Effector memory CD8-positive, alpha-beta T cell (primary cell): Measurements from ENCODE around the gene PRH1.

Source experiments
- ATAC-seq: fragments of 150-1000 bp; cut with Tn5 transposase; replicated peaks from 2 replicates; pipeline ENCODE4 v1.10.0; 2021; ENCODE audit warnings: mild to moderate bottlenecking, moderate library complexity
- DNase-seq, 3 experiments: peaks; one replicate each; pipeline ENCODE4 v3.0.0; 2021
- H3K27ac Mint-ChIP-seq, 2 donors: one replicate each; pipeline ENCODE4 v1.8.0; 2022; ENCODE audit warnings: mild to moderate bottlenecking in 2 of 2, mixed read lengths in 2 of 2, moderate library complexity in 2 of 2
- H3K27me3 Mint-ChIP-seq, 2 donors: one replicate each; pipeline ENCODE4 v1.8.0; 2022; ENCODE audit warnings: mixed read lengths in 2 of 2
- H3K36me3 Mint-ChIP-seq: one replicate; pipeline ENCODE4 v1.8.0; 2022; ENCODE audit warnings: mild to moderate bottlenecking, moderate library complexity, mixed read lengths; ENCODE audit not compliant: insufficient read depth
- H3K4me1 Mint-ChIP-seq, 2 donors: one replicate each; pipeline ENCODE4 v1.8.0; 2022; ENCODE audit warnings: low read depth in 2 of 2, mixed read lengths in 2 of 2
- H3K4me3 Mint-ChIP-seq, 2 donors: one replicate each; pipeline ENCODE4 v1.8.0; 2022; ENCODE audit warnings: mild to moderate bottlenecking in 2 of 2, mixed read lengths in 2 of 2, moderate library complexity in 2 of 2
- H3K9me3 Mint-ChIP-seq, 2 donors: one replicate each; pipeline ENCODE4 v1.8.0; 2022; ENCODE audit warnings: mixed read lengths in 2 of 2

Gene PRH1

GRCh38 chr12:10867381-10867780 lies 16.7 kb downstream of the PRH1 start:
- Mint-ChIP-seq H3K36me3 (no peaks in the 10 kb centered on the region), H3K27me3 (no peaks in the 10 kb centered on the region), H3K9me3 (peaks cover 3 to 6% of the 10 kb centered on the region in 2 donors), H3K27ac (no peak overlapping the region), H3K4me3 (no peak overlapping the region), H3K4me1 (no peaks in the 10 kb centered on the region)
- ATAC-seq: no peak
- DNase-seq: no peak

GRCh38 chr12:10863512-10864218 lies 20.4 kb downstream of the PRH1 start:
- Mint-ChIP-seq H3K36me3 (peaks cover 4% of the 10 kb centered on the region), H3K9me3 (peaks cover 3 to 19% of the 10 kb centered on the region in 2 donors), H3K27ac (no peak overlapping the region), H3K4me1 (no peaks in the 10 kb centered on the region), H3K27me3 (no peaks in the 10 kb centered on the region), H3K4me3 (no peak overlapping the region)
- ATAC-seq: no peak
- no peak for DNase-seq

- no peaks in the 10 kb centered on the region for H3K4me1 Mint-ChIP-seq
- peaks cover 4% of the 10 kb centered on the region for H3K36me3 Mint-ChIP-seq
- no peaks in the 10 kb centered on the region for H3K27me3 Mint-ChIP-seq
- no peak for ATAC-seq
- H3K27ac Mint-ChIP-seq: no peak overlapping the region
- H3K9me3 Mint-ChIP-seq: peaks cover 8 to 33% of the 10 kb centered on the region in 2 donors
- no peak for DNase-seq
- H3K4me3 Mint-ChIP-seq: no peak overlapping the region
These were observed 22.7 kb downstream of the PRH1 start for GRCh38 chr12:10861366-10861765.

GRCh38 chr12:10855807-10856206 lies 28.2 kb downstream of the PRH1 start:
- no peak overlapping the region for H3K27ac Mint-ChIP-seq
- ATAC-seq (no peak), DNase-seq (no peak)
- H3K4me3 Mint-ChIP-seq: no peak overlapping the region
- peaks cover 5 to 21% of the 10 kb centered on the region in 2 donors for H3K9me3 Mint-ChIP-seq
- H3K4me1 Mint-ChIP-seq: peaks cover 23 to 30% of the 10 kb centered on the region in 2 donors
- H3K36me3 Mint-ChIP-seq: peaks cover 4% of the 10 kb centered on the region
- no peaks in the 10 kb centered on the region for H3K27me3 Mint-ChIP-seq

GRCh38 chr12:10853776-10854175 lies 30.3 kb downstream of the PRH1 start:
- no peaks in the 10 kb centered on the region for H3K27me3 Mint-ChIP-seq
- ATAC-seq (no peak), DNase-seq (no peak)
- no peak overlapping the region for H3K27ac Mint-ChIP-seq
- peaks cover 3% of the 10 kb centered on the region for H3K36me3 Mint-ChIP-seq
- H3K4me3 Mint-ChIP-seq: no peak overlapping the region
- H3K9me3 Mint-ChIP-seq: peaks cover 5 to 15% of the 10 kb centered on the region in 2 donors
- peaks cover 40 to 42% of the 10 kb centered on the region in 2 donors for H3K4me1 Mint-ChIP-seq

- H3K4me3 Mint-ChIP-seq: no peak overlapping the region
- H3K36me3 Mint-ChIP-seq: peaks cover 10% of the 10 kb centered on the region
These were observed 32.7 kb downstream of the PRH1 start for GRCh38 chr12:10851243-10851858.

GRCh38 chr12:10849425-10849878 lies 34.6 kb downstream of the PRH1 start, which contains the start of gene PRR4:
Gene PRR4, minus strand, starts transcription at chr12:10849475. Its CDS starts 38 bp downstream, at chr12:10849437.
- Mint-ChIP-seq H3K4me3 (no peak within 1 kb of the TSS), H3K27me3 (no peaks in the 10 kb centered on the region), H3K36me3 (peaks cover 10% of the 10 kb centered on the region), H3K4me1 (peaks cover 40% of the 10 kb centered on the region in 2 donors), H3K27ac (peak within 1 kb of the TSS; percentile 68 to 85), H3K9me3 (no peaks in the 10 kb centered on the region)
- peak in 1 of 3 experiments; percentile 10 for DNase-seq
- peak; percentile 86 for ATAC-seq

More at GRCh38 chr12:10851243-10851858, 32.7 kb downstream of the PRH1 start:
- no peak for DNase-seq
- H3K27me3 Mint-ChIP-seq: no peaks in the 10 kb centered on the region
- peak; percentile 58 for ATAC-seq
- H3K9me3 Mint-ChIP-seq: no peaks in the 10 kb centered on the region
- peaks cover 40 to 42% of the 10 kb centered on the region in 2 donors for H3K4me1 Mint-ChIP-seq
- H3K27ac Mint-ChIP-seq: peak overlapping the region; percentile 68 to 85

GRCh38 chr12:10847744-10848143 lies 36.3 kb downstream of the PRH1 start:
- peaks cover 10% of the 10 kb centered on the region for H3K36me3 Mint-ChIP-seq
- no peak overlapping the region for H3K27ac Mint-ChIP-seq
- peaks cover 30 to 36% of the 10 kb centered on the region in 2 donors for H3K4me1 Mint-ChIP-seq
- H3K9me3 Mint-ChIP-seq: no peaks in the 10 kb centered on the region
- no peaks in the 10 kb centered on the region for H3K27me3 Mint-ChIP-seq
- ATAC-seq (no peak), DNase-seq (no peak)
- no peak overlapping the region for H3K4me3 Mint-ChIP-seq

GRCh38 chr12:10842862-10843261 lies 41.2 kb downstream of the PRH1 start:
- Mint-ChIP-seq H3K36me3 (peaks cover 7% of the 10 kb centered on the region), H3K9me3 (no peaks in the 10 kb centered on the region), H3K4me1 (no peaks in the 10 kb centered on the region), H3K4me3 (no peak overlapping the region), H3K27me3 (no peaks in the 10 kb centered on the region), H3K27ac (peak overlapping the region in 1 of 2 donors; percentile 32)
- DNase-seq (no peak), ATAC-seq (no peak)

GRCh38 chr12:10838461-10838860 lies 45.6 kb downstream of the PRH1 start:
- no peaks in the 10 kb centered on the region for H3K27me3 Mint-ChIP-seq
- no peak overlapping the region for H3K4me3 Mint-ChIP-seq
- H3K36me3 Mint-ChIP-seq: no peaks in the 10 kb centered on the region
- H3K4me1 Mint-ChIP-seq: no peaks in the 10 kb centered on the region
- DNase-seq (no peak), ATAC-seq (no peak)
- H3K9me3 Mint-ChIP-seq: peaks cover 0 to 2% of the 10 kb centered on the region in 2 donors
- H3K27ac Mint-ChIP-seq: no peak overlapping the region
